C4-2B (cell line): ENCODE results near the gene CDK3.

Source experiments
- CTCF ChIP-seq: fragments of 450-650 bp; conservative IDR thresholded peaks from 2 replicates; pipeline ENCODE4 v1.5.1; 2017; ENCODE audit warnings: mild to moderate bottlenecking
- ZFX ChIP-seq: fragments of 450-650 bp; IDR thresholded peaks from 2 replicates; pipeline ENCODE4 v1.6.1; 2017

DNA sequence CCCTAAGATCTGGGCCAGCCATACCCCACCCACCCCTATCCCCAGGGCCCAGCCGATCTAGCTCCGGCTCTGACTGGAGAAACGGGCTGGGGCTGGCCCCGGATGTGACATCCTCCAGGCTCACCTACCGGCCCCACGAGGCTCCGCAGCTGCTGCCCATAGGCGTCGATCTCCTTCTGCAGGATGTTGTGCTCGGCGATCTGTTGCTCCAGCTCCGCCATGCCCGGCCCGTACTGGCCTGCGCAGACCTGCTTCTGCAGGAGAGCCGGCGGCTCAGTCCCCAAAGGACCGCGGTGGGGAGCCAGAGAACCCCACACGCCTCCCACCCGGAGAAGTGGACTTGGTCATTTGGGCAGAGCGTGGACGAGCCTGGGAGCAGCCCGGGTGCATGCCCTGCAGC lies 21.6 kb downstream of the CDK3 start:
- no peak for TF ChIP-seq CTCF
- no peak for TF ChIP-seq ZFX
